Activated gamma-delta T cell treated with anti-CD3 and anti-CD28 coated beads, Interleukin-2, amount 50 U/mL, for 16 hours (primary cell): Measurements from ENCODE around the gene LIG1.
"Not testable (repeated sequence)": the region's sequence is repeated elsewhere in the genome, so short reads cannot be mapped to it uniquely, and the experiment has no call there.

ENCODE experiments used
- DNase-seq: peaks from one replicate; pipeline ENCODE4 v3.0.0-alpha.2; 2020; ENCODE audit warnings: low read depth

The LIG1 gene

DNA sequence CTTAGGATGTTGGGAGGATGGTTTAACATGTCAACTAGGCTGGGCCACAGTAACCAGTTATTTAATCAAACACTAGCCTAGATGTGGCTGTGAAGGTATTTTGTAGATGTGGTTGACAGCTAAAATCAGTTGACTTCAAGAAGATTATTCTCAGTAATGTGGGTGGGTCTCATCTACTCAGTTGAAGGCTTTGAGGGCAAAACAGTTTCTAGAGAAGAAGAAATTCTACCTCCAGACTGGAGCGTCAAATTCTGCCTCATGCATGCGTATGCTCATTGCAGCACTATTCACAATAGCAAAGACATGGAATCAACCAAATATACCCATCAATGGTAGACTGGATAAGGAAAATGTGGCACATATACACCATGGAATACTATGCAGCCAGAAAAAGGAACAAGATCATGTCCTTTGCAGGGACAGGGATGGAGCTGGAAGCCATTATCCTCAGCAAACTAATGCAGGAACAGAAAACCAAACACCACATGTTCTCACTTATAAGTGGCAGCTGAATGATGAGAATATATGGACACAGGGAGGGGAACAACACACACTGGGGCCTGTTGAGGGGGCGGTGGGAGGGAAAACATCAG is 99.9 kb downstream of the LIG1 start:
- not testable (repeated sequence) for DNase-seq

DNA sequence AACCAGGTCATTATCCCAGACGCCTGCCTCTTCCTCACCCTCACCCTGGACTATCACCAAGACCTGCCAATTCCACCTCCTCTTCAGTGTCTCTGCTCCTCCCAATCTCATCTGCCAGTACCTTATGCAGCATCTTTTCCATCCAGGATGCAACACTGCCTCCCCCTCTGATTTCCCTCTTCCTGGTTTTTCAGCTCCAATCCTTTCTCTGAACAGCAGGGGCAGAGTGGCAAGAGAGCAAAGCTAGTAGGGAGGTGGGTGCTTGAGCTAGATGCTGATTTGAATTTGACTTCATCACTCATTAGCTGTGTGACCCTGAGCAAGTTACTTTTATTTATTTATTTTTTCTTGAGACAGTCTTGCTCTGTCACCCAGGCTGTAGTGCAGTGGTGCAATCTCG is 100.7 kb downstream of the LIG1 start:
- no peak for DNase-seq
